PFSK-1 (cell line): ENCODE data around the gene PGA5.

Experiments
- FOXP2 ChIP-seq: optimal IDR thresholded peaks from 2 replicates; pipeline ENCODE3; 2011; ENCODE audit warnings: borderline replicate concordance, control low read depth, inconsistent platforms; ENCODE audit not compliant: insufficient read depth; ENCODE audit errors: extremely low read length, extremely low read depth
- POLR2AphosphoS5 ChIP-seq: IDR thresholded peaks from 2 replicates; pipeline ENCODE4 v1.6.1; 2012; ENCODE audit warnings: low read depth, mild to moderate bottlenecking, control low read depth, low read length, moderate library complexity
- REST ChIP-seq, 2 experiments: IDR thresholded peaks; 2 replicates each; pipeline versions ENCODE4 v1.6.1 to v1.8.0; 2011 to 2012; ENCODE audit warnings: low read depth in 2 of 2, low read length in 2 of 2, control low read depth in 1 of 2, inconsistent platforms in 1 of 2, mild to moderate bottlenecking in 1 of 2, moderate library complexity in 1 of 2; ENCODE audit not compliant: insufficient read depth in 1 of 2
- SIN3A ChIP-seq: IDR thresholded peaks from 2 replicates; pipeline ENCODE4 v1.6.1; 2012; ENCODE audit warnings: mild to moderate bottlenecking, low read length, moderate library complexity, borderline replicate concordance; ENCODE audit not compliant: insufficient read depth
- TAF1 ChIP-seq: IDR thresholded peaks from 2 replicates; pipeline ENCODE4 v1.6.1; 2012; ENCODE audit warnings: low read length, control low read depth, borderline replicate concordance; ENCODE audit not compliant: insufficient read depth

The PGA5 gene

GRCh38 chr11:61277186-61278000, 36.4 kb downstream of the PGA5 start:
- no peak for TF ChIP-seq SIN3A
- no peak for TF ChIP-seq FOXP2
- TF ChIP-seq REST (IDR thresholded peaks at IDR 0.05; ENCODE audit: insufficient read depth in 1 of 2, low read depth in 2 of 2, low read length in 2 of 2), result no peak
- no peak for TF ChIP-seq TAF1
- TF ChIP-seq POLR2AphosphoS5, result no peak

- TF ChIP-seq FOXP2 (no peak), SIN3A (no peak), REST (IDR thresholded peaks at IDR 0.05; ENCODE audit: insufficient read depth in 1 of 2, low read depth in 2 of 2, low read length in 2 of 2) (no peak), TAF1 (no peak), POLR2AphosphoS5 (no peak)
These were observed 37.1 kb downstream of the PGA5 start for GRCh38 chr11:61278001-61278470.

- TF ChIP-seq POLR2AphosphoS5 (no peak), FOXP2 (no peak), SIN3A (no peak), TAF1 (no peak), REST (IDR thresholded peaks at IDR 0.05; ENCODE audit: insufficient read depth in 1 of 2, low read depth in 2 of 2, low read length in 2 of 2) (no peak)
These were observed 39.1 kb downstream of the PGA5 start for GRCh38 chr11:61279934-61280659.

GRCh38 chr11:61280883-61281580, 40.1 kb downstream of the PGA5 start:
- TF ChIP-seq SIN3A (no peak), TAF1 (no peak), POLR2AphosphoS5 (no peak), FOXP2 (no peak), REST (IDR thresholded peaks at IDR 0.05; ENCODE audit: insufficient read depth in 1 of 2, low read depth in 2 of 2, low read length in 2 of 2) (no peak)
